ENCODE results near the gene FAM219A. TPM values are rescaled to one million over a fixed set of nuclear protein-coding genes. Genes with fewer than 3 reads are reported as not detected.
"Not testable (repeated sequence)": the region's sequence is repeated elsewhere in the genome, so short reads cannot be mapped to it uniquely, and the experiment has no call there.

FAM219A gene
- total RNA-seq, 2 donors from 2014 or later = 19.2 to 20.2 TPM

- ATAC-seq (ENCODE audit: insufficient number of reproducible peaks, low FRiP score, low read depth) (no peak), DNase-seq (ENCODE audit: low spot score) (no peak)
- Histone ChIP-seq H3K4me1 (ENCODE audit: control insufficient read depth in 1 of 2, low read depth in 2 of 2) (peaks cover 6 to 14% of the 10 kb centered on the region in 2 donors), H3K9me3 (no peaks in the 10 kb centered on the region), H3K4me3 (no peak overlapping the region), H3K36me3 (peaks cover 22% of the 10 kb centered on the region), H3K27me3 (replicated peaks; ENCODE audit: insufficient read depth) (no peaks in the 10 kb centered on the region), H3K27ac (no peak overlapping the region)
- TF ChIP-seq, protein P1, sequence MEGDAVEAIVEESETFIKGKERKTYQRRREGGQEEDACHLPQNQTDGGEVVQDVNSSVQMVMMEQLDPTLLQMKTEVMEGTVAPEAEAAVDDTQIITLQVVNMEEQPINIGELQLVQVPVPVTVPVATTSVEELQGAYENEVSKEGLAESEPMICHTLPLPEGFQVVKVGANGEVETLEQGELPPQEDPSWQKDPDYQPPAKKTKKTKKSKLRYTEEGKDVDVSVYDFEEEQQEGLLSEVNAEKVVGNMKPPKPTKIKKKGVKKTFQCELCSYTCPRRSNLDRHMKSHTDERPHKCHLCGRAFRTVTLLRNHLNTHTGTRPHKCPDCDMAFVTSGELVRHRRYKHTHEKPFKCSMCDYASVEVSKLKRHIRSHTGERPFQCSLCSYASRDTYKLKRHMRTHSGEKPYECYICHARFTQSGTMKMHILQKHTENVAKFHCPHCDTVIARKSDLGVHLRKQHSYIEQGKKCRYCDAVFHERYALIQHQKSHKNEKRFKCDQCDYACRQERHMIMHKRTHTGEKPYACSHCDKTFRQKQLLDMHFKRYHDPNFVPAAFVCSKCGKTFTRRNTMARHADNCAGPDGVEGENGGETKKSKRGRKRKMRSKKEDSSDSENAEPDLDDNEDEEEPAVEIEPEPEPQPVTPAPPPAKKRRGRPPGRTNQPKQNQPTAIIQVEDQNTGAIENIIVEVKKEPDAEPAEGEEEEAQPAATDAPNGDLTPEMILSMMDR (IDR thresholded peaks at IDR 0.05) = no peak
These were observed 86.4 kb downstream of the FAM219A start for GRCh38 chr9:34371886-34372466.

GRCh38 chr9:34370970-34371880 lies 87.1 kb downstream of the FAM219A start:
- Histone ChIP-seq H3K27ac (no peak overlapping the region), H3K27me3 (replicated peaks; ENCODE audit: insufficient read depth) (no peaks in the 10 kb centered on the region), H3K9me3 (no peaks in the 10 kb centered on the region), H3K36me3 (peaks cover 22% of the 10 kb centered on the region), H3K4me1 (ENCODE audit: control insufficient read depth in 1 of 2, low read depth in 2 of 2) (peaks cover 6 to 12% of the 10 kb centered on the region in 2 donors), H3K4me3 (no peak overlapping the region)
- TF ChIP-seq, protein P1 (IDR thresholded peaks at IDR 0.05) = no peak
- no peak for DNase-seq (ENCODE audit: low spot score)
- no peak for ATAC-seq (ENCODE audit: insufficient number of reproducible peaks, low FRiP score, low read depth)

DNA sequence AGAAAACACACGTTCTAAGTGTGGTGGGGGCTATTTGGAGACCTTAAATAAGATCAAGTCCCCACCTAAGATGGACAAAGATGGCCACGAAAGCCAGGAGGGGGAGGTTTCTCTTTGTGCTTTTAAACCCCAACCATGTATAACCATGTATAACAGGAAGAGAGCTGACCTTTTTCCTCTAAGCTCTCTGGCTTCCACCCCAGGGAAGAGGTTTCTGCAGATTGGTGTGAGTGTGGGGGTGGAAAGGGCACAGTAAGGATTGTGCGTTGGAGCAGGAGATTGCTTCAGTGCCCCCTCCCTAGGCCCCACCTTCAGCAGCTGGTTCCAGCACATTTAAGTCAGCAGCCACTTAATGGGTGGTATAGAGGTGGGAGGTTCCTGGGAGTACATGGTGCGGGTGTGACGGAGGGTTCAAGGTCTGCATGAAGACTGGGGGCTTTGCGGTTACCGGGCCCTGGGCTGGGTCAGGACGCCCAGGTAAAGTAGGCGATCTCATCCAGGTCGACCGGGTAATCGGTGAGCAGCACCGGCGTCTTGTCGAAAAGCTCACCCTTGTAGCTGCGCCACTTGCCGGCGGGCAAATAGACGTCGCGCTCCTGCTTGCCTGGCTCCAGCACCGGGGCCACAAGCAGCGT lies 87.9 kb downstream of the FAM219A start:
- no peak for DNase-seq (ENCODE audit: low spot score)
- TF ChIP-seq, protein P1 (IDR thresholded peaks at IDR 0.05) = no peak
- Histone ChIP-seq H3K36me3 (peaks cover 22% of the 10 kb centered on the region), H3K27ac (no peak overlapping the region), H3K4me1 (ENCODE audit: control insufficient read depth in 1 of 2, low read depth in 2 of 2) (peaks cover 0 to 5% of the 10 kb centered on the region in 2 donors), H3K9me3 (no peaks in the 10 kb centered on the region), H3K4me3 (no peak overlapping the region), H3K27me3 (replicated peaks; ENCODE audit: insufficient read depth) (no peaks in the 10 kb centered on the region)
- no peak for ATAC-seq (ENCODE audit: insufficient number of reproducible peaks, low FRiP score, low read depth)

DNA sequence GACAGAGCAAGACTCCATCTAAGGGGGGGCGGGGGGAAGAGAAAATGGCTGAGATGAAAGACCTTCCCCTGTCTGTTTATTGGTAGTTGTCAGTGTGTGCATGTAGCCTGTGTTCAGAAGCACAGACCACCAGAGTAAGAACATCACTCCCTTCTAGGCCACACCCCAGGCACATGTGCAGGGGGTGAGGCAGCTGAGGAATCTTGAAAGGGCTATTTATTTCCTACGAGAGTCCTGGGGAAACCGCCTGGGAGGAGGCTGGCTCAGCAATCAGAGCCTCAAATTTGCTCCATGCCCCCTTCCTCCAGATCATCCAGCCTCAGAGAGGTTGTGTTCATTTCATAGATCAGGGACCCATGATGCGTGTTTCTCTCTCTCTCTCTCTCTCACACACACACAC lies 88.7 kb downstream of the FAM219A start:
- DNase-seq (ENCODE audit: low spot score) (no peak), ATAC-seq (ENCODE audit: insufficient number of reproducible peaks, low FRiP score, low read depth) (no peak)
- H3K4me1 ChIP-seq (ENCODE audit: control insufficient read depth in 1 of 2, low read depth in 2 of 2) = no peaks in the 10 kb centered on the region
- TF ChIP-seq, protein P1 (IDR thresholded peaks at IDR 0.05) = no peak
- H3K27ac ChIP-seq = no peak overlapping the region
- peaks cover 22% of the 10 kb centered on the region for H3K36me3 ChIP-seq
- H3K4me3 ChIP-seq = no peak overlapping the region
- no peaks in the 10 kb centered on the region for H3K9me3 ChIP-seq
- no peaks in the 10 kb centered on the region for H3K27me3 ChIP-seq (replicated peaks; ENCODE audit: insufficient read depth)

- not testable (repeated sequence) for H3K27ac ChIP-seq; H3K9me3 ChIP-seq; H3K4me1 ChIP-seq (ENCODE audit: control insufficient read depth in 1 of 2, low read depth in 2 of 2); H3K4me3 ChIP-seq; H3K27me3 ChIP-seq (replicated peaks; ENCODE audit: insufficient read depth); ATAC-seq (ENCODE audit: insufficient number of reproducible peaks, low FRiP score, low read depth); DNase-seq (ENCODE audit: low spot score)
- H3K36me3 ChIP-seq = peaks cover 22% of the 10 kb centered on the region
These were observed 89.6 kb downstream of the FAM219A start for GRCh38 chr9:34368796-34369195.

- H3K27me3 ChIP-seq (replicated peaks; ENCODE audit: insufficient read depth); H3K27ac ChIP-seq; ATAC-seq (ENCODE audit: insufficient number of reproducible peaks, low FRiP score, low read depth); H3K4me3 ChIP-seq; DNase-seq (ENCODE audit: low spot score); H3K4me1 ChIP-seq (ENCODE audit: control insufficient read depth in 1 of 2, low read depth in 2 of 2); H3K9me3 ChIP-seq: not testable (repeated sequence)
- peaks cover 22% of the 10 kb centered on the region for H3K36me3 ChIP-seq
These were observed 90.5 kb downstream of the FAM219A start for GRCh38 chr9:34367751-34368410.
